Thyroid gland (tissue), 4 donors: Measurements from ENCODE around the gene ANXA7. TPM values are rescaled to one million over a fixed set of nuclear protein-coding genes. Genes with fewer than 3 reads are reported as not detected.

ENCODE experiments used
- DNase-seq, 2 donors: peaks; one replicate each; pipeline ENCODE4 v3.0.0-alpha.2; 2019
- H3K27ac ChIP-seq, 3 donors: fragments of 200-600 bp; sonication (generic); 1 replicate in 2 of 3; 2 replicates in 1 of 3; pipeline ENCODE4 v1.5.1; 2016 to 2019; ENCODE audit warnings: mild to moderate bottlenecking in 1 of 3, moderate library complexity in 1 of 3
- H3K27me3 ChIP-seq: fragments of 200-600 bp; sonication (generic); one replicate; pipeline ENCODE4 v1.5.1; 2019
- H3K36me3 ChIP-seq, 2 donors: fragments of 200-600 bp; sonication (generic); one replicate each; pipeline ENCODE4 v1.5.1; 2016 to 2019
- H3K4me1 ChIP-seq, 2 donors: fragments of 200-600 bp; sonication (generic); one replicate each; pipeline ENCODE4 v1.5.1; 2017 to 2019
- H3K4me3 ChIP-seq, 3 donors: fragments of 200-600 bp; sonication (generic); replicated peaks in 1 of 3; 1 replicate in 2 of 3; 2 replicates in 1 of 3; pipeline ENCODE4 v1.5.1; 2016; ENCODE audit warnings: mild to moderate bottlenecking in 1 of 3
- H3K9me3 ChIP-seq: fragments of 200-600 bp; sonication (generic); one replicate; pipeline ENCODE4 v1.5.1; 2017
- POLR2A ChIP-seq, 2 donors: fragments of 450-650 bp; IDR thresholded peaks; one replicate each; pipeline ENCODE4 v1.6.1; 2017; ENCODE audit warnings: antibody characterized with exemption in 2 of 2, mild to moderate bottlenecking in 2 of 2, moderate library complexity in 1 of 2
- WGBS, 2 donors: methylation state at CpG; one replicate each; pipeline ENCODE4 v1.1.5; 2017; 5-methylcytosine and 5-hydroxymethylcytosine counted together
- intact Hi-C: fragments of 100-400 bp; cut with DNase I; formaldehyde crosslinking; loops from one replicate; pipeline ENCODE4 v1.15.1; 2023
- total RNA-seq, 4 donors: library from RNA; depleted of rRNA; stranded (reverse); fragments of >200 nt; gene quantifications; one replicate each; pipeline ENCODE4 v1.2.3, GENCODE V29; 2016
- TF ChIP-seq, protein P1 (sequence below), 6 experiments: fragments of 200-600 bp in 3 of 6; fragments of 450-650 bp in 3 of 6; sonication (generic) in 3 of 6; IDR thresholded peaks; one replicate each; pipeline ENCODE4 v1.5.1; 2016 to 2019; ENCODE audit warnings: antibody characterized with exemption in 6 of 6, mild to moderate bottlenecking in 2 of 6, inconsistent platforms in 1 of 6, moderate library complexity in 1 of 6

Gene ANXA7
- total RNA-seq, 4 donors from 2014 or later, result 128 to 222 (median 167) TPM

GRCh38 chr10:73423309-73423708 lies 9.5 kb upstream of the ANXA7 start:
- Histone ChIP-seq H3K27ac (no peak overlapping the region), H3K27me3 (no peaks in the 10 kb centered on the region), H3K4me3 (no peak overlapping the region), H3K36me3 (peaks cover 7 to 31% of the 10 kb centered on the region in 2 donors), H3K9me3 (no peaks in the 10 kb centered on the region), H3K4me1 (no peaks in the 10 kb centered on the region)
- DNase-seq, result no peak
- TF ChIP-seq POLR2A (IDR thresholded peaks at IDR 0.05), result no peak
- TF ChIP-seq, protein P1, sequence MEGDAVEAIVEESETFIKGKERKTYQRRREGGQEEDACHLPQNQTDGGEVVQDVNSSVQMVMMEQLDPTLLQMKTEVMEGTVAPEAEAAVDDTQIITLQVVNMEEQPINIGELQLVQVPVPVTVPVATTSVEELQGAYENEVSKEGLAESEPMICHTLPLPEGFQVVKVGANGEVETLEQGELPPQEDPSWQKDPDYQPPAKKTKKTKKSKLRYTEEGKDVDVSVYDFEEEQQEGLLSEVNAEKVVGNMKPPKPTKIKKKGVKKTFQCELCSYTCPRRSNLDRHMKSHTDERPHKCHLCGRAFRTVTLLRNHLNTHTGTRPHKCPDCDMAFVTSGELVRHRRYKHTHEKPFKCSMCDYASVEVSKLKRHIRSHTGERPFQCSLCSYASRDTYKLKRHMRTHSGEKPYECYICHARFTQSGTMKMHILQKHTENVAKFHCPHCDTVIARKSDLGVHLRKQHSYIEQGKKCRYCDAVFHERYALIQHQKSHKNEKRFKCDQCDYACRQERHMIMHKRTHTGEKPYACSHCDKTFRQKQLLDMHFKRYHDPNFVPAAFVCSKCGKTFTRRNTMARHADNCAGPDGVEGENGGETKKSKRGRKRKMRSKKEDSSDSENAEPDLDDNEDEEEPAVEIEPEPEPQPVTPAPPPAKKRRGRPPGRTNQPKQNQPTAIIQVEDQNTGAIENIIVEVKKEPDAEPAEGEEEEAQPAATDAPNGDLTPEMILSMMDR (IDR thresholded peaks at IDR 0.05), result no peak
- intact Hi-C loops, result no loop called here

DNA sequence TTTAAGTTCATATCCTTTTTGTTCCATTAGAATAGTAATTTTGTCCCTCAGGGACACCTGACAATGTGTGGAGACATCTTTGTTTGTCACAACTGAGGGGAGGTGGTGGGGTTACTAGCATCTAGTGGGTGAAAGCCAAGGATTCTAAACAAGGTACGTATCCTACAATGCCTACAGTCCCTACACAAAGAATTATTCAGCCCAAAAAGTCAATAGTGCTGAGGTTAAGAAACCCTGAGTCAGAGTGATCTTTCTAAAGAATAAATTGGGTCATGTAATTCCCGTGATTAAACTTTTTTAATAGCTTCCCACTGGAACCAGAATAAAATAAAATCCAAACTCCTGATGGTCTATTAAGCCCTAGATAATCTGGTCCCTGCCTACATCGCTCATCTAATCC lies 2.7 kb upstream of the ANXA7 start:
- TF ChIP-seq, protein P1 (IDR thresholded peaks at IDR 0.05), result no peak
- no peak for TF ChIP-seq POLR2A (IDR thresholded peaks at IDR 0.05)
- no peaks in the 10 kb centered on the region for H3K9me3 ChIP-seq
- 89 to 95% methylated on average over 3 of the region's 3 CpGs for WGBS, 2 donors
- intact Hi-C loops, result no loop called here
- no peaks in the 10 kb centered on the region for H3K36me3 ChIP-seq
- H3K4me1 ChIP-seq, result peaks cover 8 to 21% of the 10 kb centered on the region in 2 donors
- no peak overlapping the region for H3K27ac ChIP-seq
- H3K27me3 ChIP-seq, result no peaks in the 10 kb centered on the region
- no peak for DNase-seq
- H3K4me3 ChIP-seq, result no peak overlapping the region

DNA sequence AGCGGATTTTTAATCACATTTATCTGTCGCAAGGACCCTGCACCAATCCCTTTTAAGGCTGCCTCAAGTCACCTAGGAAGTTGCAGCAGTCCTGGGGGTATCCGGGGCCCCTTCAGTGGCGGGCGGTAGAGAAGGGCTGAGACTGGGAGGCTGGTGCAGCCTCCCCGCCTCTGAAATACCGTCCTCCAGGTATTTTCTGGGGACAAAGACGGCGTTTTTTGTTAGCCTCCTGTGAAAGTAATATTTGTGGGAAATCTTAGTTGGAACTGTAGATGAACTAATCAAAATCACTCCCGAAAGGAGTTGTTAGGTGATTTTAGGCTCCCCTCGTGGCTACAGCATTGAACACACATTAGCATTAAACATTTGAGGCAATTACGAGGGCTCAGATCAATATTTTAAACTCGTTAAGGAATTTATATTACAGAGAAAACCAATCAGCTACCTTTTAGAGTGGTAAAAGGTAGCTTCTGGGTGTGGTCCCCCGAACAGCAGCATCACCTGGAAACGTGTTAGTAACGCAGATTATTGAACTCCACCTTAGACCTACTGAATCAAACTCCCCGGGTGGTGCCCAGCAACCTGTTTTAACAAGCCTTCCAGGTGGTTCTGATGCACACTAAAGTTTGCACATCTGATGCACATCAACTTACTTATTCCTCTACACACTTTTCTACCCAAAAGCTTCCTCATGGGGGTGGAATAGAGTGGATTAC lies 530 bp upstream of the ANXA7 start:
- Histone ChIP-seq H3K27ac (peak overlapping the region; percentile 86 to 97 (median 86)), H3K9me3 (no peaks in the 10 kb centered on the region), H3K27me3 (no peaks in the 10 kb centered on the region), H3K36me3 (no peaks in the 10 kb centered on the region), H3K4me1 (peaks cover 8 to 24% of the 10 kb centered on the region in 2 donors), H3K4me3 (peak overlapping the region in 2 of 3 donors; percentile 88 to 91)
- intact Hi-C loops, result no loop called here
- 2 to 4% methylated on average over 17 of the region's 17 CpGs for WGBS, 2 donors
- DNase-seq, result no peak
- TF ChIP-seq, protein P1 (IDR thresholded peaks at IDR 0.05), result no peak

DNA sequence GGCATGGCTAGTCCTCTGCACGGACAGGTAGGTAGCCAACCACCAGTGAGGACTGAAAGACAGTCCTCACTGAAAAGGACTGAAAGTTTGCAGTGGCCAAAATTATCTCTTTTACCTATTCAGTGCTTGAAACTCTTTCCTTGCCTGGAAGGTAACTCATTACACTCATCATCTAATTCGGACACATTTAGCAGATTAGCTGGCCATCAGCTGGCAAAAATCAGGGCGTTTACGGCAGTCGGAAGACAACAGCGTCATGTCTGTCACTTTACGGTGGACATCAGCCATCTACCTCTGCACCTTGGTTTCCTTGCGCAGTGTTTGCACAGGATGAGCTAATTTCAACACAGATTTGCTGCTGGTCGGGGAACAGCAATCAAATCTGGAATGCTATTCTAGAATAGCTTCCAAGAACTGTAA lies 740 bp downstream of the ANXA7 start:
- peaks cover 8 to 24% of the 10 kb centered on the region in 2 donors for H3K4me1 ChIP-seq
- WGBS, 2 donors, result 0% methylated on average over 9 of the region's 9 CpGs
- no peaks in the 10 kb centered on the region for H3K9me3 ChIP-seq
- H3K4me3 ChIP-seq, result peak overlapping the region; percentile 88 to 99 (median 91)
- no peak for TF ChIP-seq POLR2A (IDR thresholded peaks at IDR 0.05)
- TF ChIP-seq, protein P1 (IDR thresholded peaks at IDR 0.05), result no peak
- no peaks in the 10 kb centered on the region for H3K27me3 ChIP-seq
- no peaks in the 10 kb centered on the region for H3K36me3 ChIP-seq
- DNase-seq, result peak in 1 of 2 donors; percentile 59
- H3K27ac ChIP-seq, result peak overlapping the region; percentile 86 to 97 (median 86)
- intact Hi-C loops, result no loop called here

DNA sequence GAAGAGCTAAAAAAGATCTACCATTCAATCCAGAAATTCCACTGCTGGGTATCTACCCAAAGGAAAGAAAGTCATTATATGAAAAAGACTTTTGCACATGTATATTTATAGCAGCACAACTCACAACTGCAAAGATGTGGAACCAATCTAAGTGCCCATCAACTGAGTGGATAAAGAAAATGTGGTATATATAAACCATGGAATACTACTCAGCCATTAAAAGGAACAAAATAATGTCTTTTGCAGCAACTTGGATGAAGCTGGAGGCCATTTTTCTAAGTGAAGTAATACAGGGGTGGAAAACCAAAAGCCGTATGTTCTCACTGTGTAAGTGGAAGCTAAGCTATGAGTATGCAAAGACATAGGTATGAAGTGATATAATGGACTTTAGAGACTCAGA lies 3.0 kb downstream of the ANXA7 start:
- peaks cover 8 to 27% of the 10 kb centered on the region in 2 donors for H3K4me1 ChIP-seq
- WGBS, 2 donors, result 93 to 100% methylated on average over 1 of the region's 1 CpG
- H3K4me3 ChIP-seq, result no peak overlapping the region
- H3K27me3 ChIP-seq, result no peaks in the 10 kb centered on the region
- no peak overlapping the region for H3K27ac ChIP-seq
- intact Hi-C loops, result no loop called here
- no peak for DNase-seq
- no peaks in the 10 kb centered on the region for H3K36me3 ChIP-seq
- H3K9me3 ChIP-seq, result no peaks in the 10 kb centered on the region
- TF ChIP-seq, protein P1 (IDR thresholded peaks at IDR 0.05), result no peak
- TF ChIP-seq POLR2A (IDR thresholded peaks at IDR 0.05), result no peak
